Liver (tissue), 9 donors: ENCODE results near the gene MARCHF2. TPM values are rescaled to one million over a fixed set of nuclear protein-coding genes. Genes with fewer than 3 reads are reported as not detected.

ENCODE experiments used
- DNase-seq: peaks from one replicate; pipeline ENCODE4 v3.0.0-alpha.2; 2017; ENCODE audit warnings: low spot score
- H3K27ac ChIP-seq, 2 donors: one replicate each; pipeline ENCODE4 v1.7.0; 2013; ENCODE audit warnings: inconsistent platforms in 2 of 2, low read length in 2 of 2, control low read depth in 1 of 2, low read depth in 1 of 2, mild to moderate bottlenecking in 1 of 2
- H3K27me3 ChIP-seq, 4 donors: one replicate each; pipeline versions ENCODE4 v1.6.1 to v1.7.0; 2013; ENCODE audit warnings: low read length in 3 of 4, inconsistent platforms in 1 of 4, mild to moderate bottlenecking in 1 of 4, moderate library complexity in 1 of 4; ENCODE audit not compliant: control insufficient read depth in 4 of 4, insufficient read depth in 4 of 4
- H3K36me3 ChIP-seq, 4 donors: one replicate each; pipeline versions ENCODE4 v1.6.1 to v1.7.0; 2013; ENCODE audit warnings: low read length in 3 of 4, mild to moderate bottlenecking in 3 of 4, low read depth in 1 of 4, moderate library complexity in 1 of 4; ENCODE audit not compliant: control insufficient read depth in 4 of 4, insufficient read depth in 3 of 4
- H3K4me1 ChIP-seq, 4 donors: one replicate each; pipeline versions ENCODE4 v1.6.1 to v1.7.0; 2013; ENCODE audit warnings: low read length in 3 of 4, mild to moderate bottlenecking in 3 of 4, moderate library complexity in 1 of 4; ENCODE audit not compliant: control insufficient read depth in 4 of 4, insufficient read depth in 4 of 4
- H3K4me3 ChIP-seq, 3 donors: one replicate each; pipeline versions ENCODE4 v1.6.1 to v1.7.0; 2013; ENCODE audit warnings: low read length in 3 of 3, control low read depth in 1 of 3, low read depth in 1 of 3, mild to moderate bottlenecking in 1 of 3
- H3K9ac ChIP-seq, 2 donors: one replicate each; pipeline ENCODE4 v1.7.0; 2013; ENCODE audit warnings: low read length in 2 of 2, mild to moderate bottlenecking in 2 of 2, moderate library complexity in 2 of 2, control low read depth in 1 of 2, low read depth in 1 of 2
- H3K9me3 ChIP-seq, 4 donors: one replicate each; pipeline versions ENCODE4 v1.6.1 to v1.7.0; 2013; ENCODE audit warnings: low read length in 3 of 4; ENCODE audit not compliant: control insufficient read depth in 4 of 4
- ATF3 ChIP-seq: IDR thresholded peaks from 2 replicates; pipeline ENCODE4 v1.6.1; 2016; ENCODE audit warnings: antibody characterized with exemption
- CTCF ChIP-seq: fragments of 150-350 bp; IDR thresholded peaks from 2 replicates; pipeline ENCODE4 v1.5.1; 2017; ENCODE audit warnings: improper control_type of control experiment, low read depth, low read length; ENCODE audit not compliant: missing input control
- EGR1 ChIP-seq, 2 donors: IDR thresholded peaks; 2 replicates each; pipeline ENCODE4 v1.6.1; 2016 to 2018; ENCODE audit warnings: antibody characterized with exemption in 2 of 2, low read depth in 2 of 2
- FOXA1 ChIP-seq: IDR thresholded peaks from 2 replicates; pipeline ENCODE4 v1.6.1; 2016; ENCODE audit warnings: antibody characterized with exemption
- FOXA2 ChIP-seq: IDR thresholded peaks from 2 replicates; pipeline ENCODE4 v1.6.1; 2016; ENCODE audit warnings: antibody characterized with exemption
- GABPA ChIP-seq, 2 donors: IDR thresholded peaks in 1 of 2; conservative IDR thresholded peaks in 1 of 2; 2 replicates each; pipeline ENCODE4 v1.6.1; 2016; ENCODE audit warnings: antibody characterized with exemption in 2 of 2, mild to moderate bottlenecking in 1 of 2, moderate library complexity in 1 of 2
- HNF4A ChIP-seq, 2 donors: conservative IDR thresholded peaks; 2 replicates each; pipeline ENCODE4 v1.6.1; 2016; ENCODE audit warnings: antibody characterized with exemption in 2 of 2, mild to moderate bottlenecking in 2 of 2
- HNF4G ChIP-seq: IDR thresholded peaks from 2 replicates; pipeline ENCODE4 v1.6.1; 2016; ENCODE audit warnings: antibody characterized with exemption
- JUND ChIP-seq, 2 donors: IDR thresholded peaks; 2 replicates each; pipeline ENCODE4 v1.6.1; 2016; ENCODE audit warnings: antibody characterized with exemption in 2 of 2
- MAX ChIP-seq: IDR thresholded peaks from 2 replicates; pipeline ENCODE4 v1.6.1; 2016; ENCODE audit warnings: antibody characterized with exemption
- NR2F2 ChIP-seq: IDR thresholded peaks from 2 replicates; pipeline ENCODE4 v1.6.1; 2016; ENCODE audit warnings: antibody characterized with exemption
- RAD21 ChIP-seq, 2 donors: IDR thresholded peaks; 2 replicates each; pipeline ENCODE4 v1.6.1; 2016; ENCODE audit warnings: antibody characterized with exemption in 2 of 2, mild to moderate bottlenecking in 2 of 2
- REST ChIP-seq: IDR thresholded peaks from 2 replicates; pipeline ENCODE4 v1.6.1; 2016; ENCODE audit warnings: antibody characterized with exemption, mild to moderate bottlenecking
- RXRA ChIP-seq, 2 donors: IDR thresholded peaks; 2 replicates each; pipeline ENCODE4 v1.6.1; 2017 to 2018; ENCODE audit warnings: antibody characterized with exemption in 2 of 2, mild to moderate bottlenecking in 1 of 2
- SP1 ChIP-seq: IDR thresholded peaks from 2 replicates; pipeline ENCODE4 v1.6.1; 2018; ENCODE audit warnings: antibody characterized with exemption, mild to moderate bottlenecking
- TAF1 ChIP-seq: conservative IDR thresholded peaks from 2 replicates; pipeline ENCODE4 v1.6.1; 2016; ENCODE audit warnings: antibody characterized with exemption, mild to moderate bottlenecking
- YY1 ChIP-seq: IDR thresholded peaks from 2 replicates; pipeline ENCODE4 v1.6.1; 2016; ENCODE audit warnings: antibody characterized with exemption, mild to moderate bottlenecking
- WGBS: extraction: QIAGEN DNeasy Blood & Tissue Kit; methylation state at CpG from one replicate; pipeline ENCODE4 v1.1.7; 2013; 5-methylcytosine and 5-hydroxymethylcytosine counted together
- polyA plus RNA-seq, 2 donors: library from polyadenylated mRNA; stranded (reverse) in 1 of 2; unstranded in 1 of 2; fragments of 200-250 nt in 1 of 2; fragments of >200 nt in 1 of 2; fragmentation: Nextera tagmentation in 1 of 2; extraction: Ambion mirVana in 1 of 2; gene quantifications; one replicate each; pipeline versions ENCODE4 v1.2.1 to v1.2.3, GENCODE V29; 2013 to 2015
- total RNA-seq, 2 donors: library from RNA; depleted of rRNA; stranded (reverse); fragments of >200 nt; gene quantifications; one replicate each; pipeline ENCODE4 v1.2.3, GENCODE V29; 2014
- TF ChIP-seq, protein P1 (sequence below): IDR thresholded peaks from 2 replicates; pipeline ENCODE4 v1.6.1; 2016; ENCODE audit warnings: antibody characterized with exemption
- donor health status: healthy.
- donor health status: healthy.
- donor health status: healthy.
- donor health status: healthy.
- donor health status: healthy.

MARCHF2 gene
- total and polyA plus RNA-seq, 4 donors = 21.6 to 89.5 (median 58.8) TPM

GRCh38 chr19:8478598-8478997, 65.5 kb downstream of the MARCHF2 start:
- Histone ChIP-seq H3K9me3 (no peaks in the 10 kb centered on the region), H3K4me1 (no peaks in the 10 kb centered on the region), H3K27me3 (no peaks in the 10 kb centered on the region), H3K4me3 (no peak overlapping the region), H3K36me3 (peaks cover 11 to 78% (median 52%) of the 10 kb centered on the region in 4 donors), H3K27ac (no peak overlapping the region), H3K9ac (no peak overlapping the region)
- DNase-seq = no peak
- 81% methylated on average over 3 of the region's 3 CpGs for WGBS
- TF ChIP-seq NR2F2 (no peak), RAD21 (IDR thresholded peaks at IDR 0.05) (no peak), SP1 (no peak), ATF3 (no peak), TAF1 (no peak), RXRA (IDR thresholded peaks at IDR 0.05) (no peak), YY1 (no peak), MAX (no peak), FOXA2 (no peak), HNF4A (conservative IDR thresholded peaks at IDR 0.05) (no peak), JUND (IDR thresholded peaks at IDR 0.05) (no peak), GABPA (IDR thresholded peaks at IDR 0.05 in 1 of 2, conservative IDR thresholded peaks at IDR 0.05 in 1 of 2) (no peak), CTCF (no peak), REST (no peak), HNF4G (no peak)
- TF ChIP-seq, protein P1, sequence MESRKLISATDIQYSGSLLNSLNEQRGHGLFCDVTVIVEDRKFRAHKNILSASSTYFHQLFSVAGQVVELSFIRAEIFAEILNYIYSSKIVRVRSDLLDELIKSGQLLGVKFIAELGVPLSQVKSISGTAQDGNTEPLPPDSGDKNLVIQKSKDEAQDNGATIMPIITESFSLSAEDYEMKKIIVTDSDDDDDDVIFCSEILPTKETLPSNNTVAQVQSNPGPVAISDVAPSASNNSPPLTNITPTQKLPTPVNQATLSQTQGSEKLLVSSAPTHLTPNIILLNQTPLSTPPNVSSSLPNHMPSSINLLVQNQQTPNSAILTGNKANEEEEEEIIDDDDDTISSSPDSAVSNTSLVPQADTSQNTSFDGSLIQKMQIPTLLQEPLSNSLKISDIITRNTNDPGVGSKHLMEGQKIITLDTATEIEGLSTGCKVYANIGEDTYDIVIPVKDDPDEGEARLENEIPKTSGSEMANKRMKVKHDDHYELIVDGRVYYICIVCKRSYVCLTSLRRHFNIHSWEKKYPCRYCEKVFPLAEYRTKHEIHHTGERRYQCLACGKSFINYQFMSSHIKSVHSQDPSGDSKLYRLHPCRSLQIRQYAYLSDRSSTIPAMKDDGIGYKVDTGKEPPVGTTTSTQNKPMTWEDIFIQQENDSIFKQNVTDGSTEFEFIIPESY = no peak

DNA sequence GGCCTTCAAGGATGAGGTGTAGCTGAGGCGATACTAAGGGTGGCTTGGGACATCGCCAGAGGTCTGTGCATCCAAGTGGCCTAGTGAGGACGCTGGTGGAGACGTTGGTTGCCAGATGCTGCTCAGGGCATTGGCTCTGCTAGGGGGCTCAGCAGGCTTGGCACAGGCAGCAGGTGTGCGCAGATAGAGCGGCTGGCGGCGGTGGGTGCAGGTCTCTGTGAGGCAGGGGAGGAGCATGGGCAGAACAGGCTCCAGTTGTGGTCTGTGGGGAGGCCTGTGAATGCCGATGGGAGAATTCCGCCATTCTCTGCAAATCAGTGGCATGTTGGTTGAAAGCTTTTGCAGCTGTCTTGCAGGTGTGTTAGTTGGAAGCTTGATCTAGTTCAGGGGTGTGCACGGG, 68.1 kb downstream of the MARCHF2 start:
- Histone ChIP-seq H3K27ac (no peak overlapping the region), H3K27me3 (no peaks in the 10 kb centered on the region), H3K9ac (no peak overlapping the region), H3K4me1 (no peaks in the 10 kb centered on the region), H3K4me3 (no peak overlapping the region), H3K36me3 (peaks cover 16 to 78% (median 50%) of the 10 kb centered on the region in 4 donors), H3K9me3 (no peaks in the 10 kb centered on the region)
- 81% methylated on average over 11 of the region's 11 CpGs for WGBS
- DNase-seq = no peak
- TF ChIP-seq HNF4A (conservative IDR thresholded peaks at IDR 0.05) (no peak), FOXA1 (no peak), HNF4G (no peak), ATF3 (no peak), RAD21 (IDR thresholded peaks at IDR 0.05) (no peak), NR2F2 (no peak), RXRA (IDR thresholded peaks at IDR 0.05) (no peak), JUND (IDR thresholded peaks at IDR 0.05) (no peak), FOXA2 (no peak), REST (no peak), GABPA (IDR thresholded peaks at IDR 0.05 in 1 of 2, conservative IDR thresholded peaks at IDR 0.05 in 1 of 2) (no peak), EGR1 (IDR thresholded peaks at IDR 0.05; ENCODE audit: low read depth in 2 of 2) (no peak), TAF1 (no peak)
- TF ChIP-seq, protein P1 = no peak
